RPMI8226 (cell line): ENCODE data around the gene ARMC7.
"Not testable (repeated sequence)": the region's sequence is repeated elsewhere in the genome, so short reads cannot be mapped to it uniquely, and the experiment has no call there.

Source experiments
- DNase-seq: peaks from one replicate; pipeline ENCODE4 v3.0.0-alpha.2; 2015

ARMC7 gene

DNA sequence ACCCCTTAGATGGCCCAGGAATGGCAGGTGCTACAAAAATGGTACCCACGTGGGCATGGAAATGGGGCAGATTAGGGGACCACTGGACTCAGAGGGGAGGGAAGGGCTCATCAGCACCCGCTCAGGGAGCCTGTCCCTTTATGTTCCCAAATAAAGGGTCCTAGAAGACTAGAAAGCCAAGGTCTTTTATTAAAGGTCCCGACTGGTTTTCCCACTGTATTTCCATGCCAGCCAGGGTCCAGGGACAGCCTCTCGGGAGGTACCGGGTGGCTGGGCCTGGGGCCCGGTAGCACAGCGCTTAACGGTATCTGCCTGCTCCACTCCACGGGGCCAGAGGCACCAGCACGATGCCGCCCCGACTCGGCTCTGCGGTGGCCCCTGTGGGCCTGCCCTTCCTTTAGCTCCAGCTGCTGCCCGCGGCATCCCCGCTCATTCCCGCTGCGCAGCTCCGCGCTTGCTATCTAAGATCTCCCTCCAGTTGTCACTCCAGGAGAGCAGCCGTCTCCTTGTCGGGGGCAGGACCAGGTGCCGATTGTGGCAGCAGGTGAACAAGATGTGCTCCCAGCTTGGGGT lies 20.4 kb downstream of the ARMC7 start:
- DNase-seq: no peak

DNA sequence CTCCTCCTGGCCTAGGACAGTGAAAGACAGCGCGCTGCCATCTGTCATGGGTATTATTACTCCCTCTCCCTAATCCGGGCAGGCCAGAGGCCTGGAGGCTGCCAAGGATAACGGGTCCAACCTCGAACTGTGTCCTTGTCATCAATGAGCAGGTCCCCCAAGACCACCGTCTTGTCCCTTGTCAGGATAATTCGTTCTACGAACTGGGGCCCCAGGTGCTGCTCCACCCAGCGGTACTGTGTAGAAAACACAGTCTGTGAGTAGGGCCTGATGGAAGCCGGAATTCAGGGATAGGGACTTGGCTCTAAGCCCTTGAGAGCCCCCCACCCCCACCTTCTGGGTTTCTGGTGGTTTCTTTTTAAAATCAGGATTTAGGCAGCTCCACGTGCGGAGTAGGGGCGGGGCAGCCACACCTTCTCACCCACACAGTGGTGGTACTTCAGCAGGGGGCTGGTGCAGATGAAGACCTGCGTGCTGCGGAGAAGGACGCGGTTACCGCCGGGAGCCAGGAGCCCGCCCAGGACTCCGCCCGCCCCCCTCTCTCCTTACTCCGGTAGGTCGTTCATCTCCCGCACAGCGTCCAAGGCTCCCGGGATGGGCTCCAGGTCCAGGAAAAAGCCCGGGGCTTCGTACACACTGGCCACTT lies 21.0 kb downstream of the ARMC7 start:
- peak; percentile 46 for DNase-seq

DNA sequence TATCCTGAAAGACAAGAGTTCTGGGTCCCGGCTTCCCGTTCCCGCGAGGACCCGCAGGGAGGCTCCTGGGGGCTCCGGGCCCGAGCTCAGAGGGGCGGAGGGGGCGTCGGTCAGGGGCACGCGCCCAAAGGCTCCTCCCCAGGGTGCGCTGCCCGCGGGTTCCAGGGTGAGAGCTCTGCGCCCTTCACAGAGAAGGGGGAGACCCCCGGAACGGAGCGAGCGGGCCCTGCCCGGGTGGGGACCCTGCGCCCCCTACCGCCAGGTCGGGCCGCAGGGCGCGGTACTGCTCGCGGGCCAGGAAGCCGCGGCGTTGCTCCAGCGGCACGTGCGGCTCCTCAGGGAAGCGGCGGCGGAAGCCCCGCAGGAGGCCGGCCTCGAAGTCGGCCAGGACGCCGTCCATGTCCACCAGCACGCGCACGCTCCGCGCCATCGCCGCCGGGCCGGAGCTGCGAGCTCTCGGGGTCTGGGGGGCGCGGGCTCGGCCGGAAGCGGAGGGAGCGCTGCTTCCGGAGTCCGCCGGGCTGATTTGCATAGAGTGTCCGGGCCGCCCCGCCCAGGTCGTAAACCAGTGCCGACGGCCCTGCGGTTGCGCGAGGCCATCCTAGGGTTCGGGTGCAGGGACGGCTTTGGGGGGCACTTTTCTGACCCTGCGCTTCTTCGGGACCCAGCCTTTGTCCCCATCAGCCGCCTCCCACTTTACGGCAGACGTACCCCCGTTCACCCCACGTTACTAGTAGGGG lies 21.7 kb downstream of the ARMC7 start, which contains the start of gene NT5C:
TSS of gene NT5C (minus strand) at position 465 of the 740 bp plus-strand sequence. CDS start at position 430, 35 bp downstream.
- DNase-seq: peak; percentile 89

DNA sequence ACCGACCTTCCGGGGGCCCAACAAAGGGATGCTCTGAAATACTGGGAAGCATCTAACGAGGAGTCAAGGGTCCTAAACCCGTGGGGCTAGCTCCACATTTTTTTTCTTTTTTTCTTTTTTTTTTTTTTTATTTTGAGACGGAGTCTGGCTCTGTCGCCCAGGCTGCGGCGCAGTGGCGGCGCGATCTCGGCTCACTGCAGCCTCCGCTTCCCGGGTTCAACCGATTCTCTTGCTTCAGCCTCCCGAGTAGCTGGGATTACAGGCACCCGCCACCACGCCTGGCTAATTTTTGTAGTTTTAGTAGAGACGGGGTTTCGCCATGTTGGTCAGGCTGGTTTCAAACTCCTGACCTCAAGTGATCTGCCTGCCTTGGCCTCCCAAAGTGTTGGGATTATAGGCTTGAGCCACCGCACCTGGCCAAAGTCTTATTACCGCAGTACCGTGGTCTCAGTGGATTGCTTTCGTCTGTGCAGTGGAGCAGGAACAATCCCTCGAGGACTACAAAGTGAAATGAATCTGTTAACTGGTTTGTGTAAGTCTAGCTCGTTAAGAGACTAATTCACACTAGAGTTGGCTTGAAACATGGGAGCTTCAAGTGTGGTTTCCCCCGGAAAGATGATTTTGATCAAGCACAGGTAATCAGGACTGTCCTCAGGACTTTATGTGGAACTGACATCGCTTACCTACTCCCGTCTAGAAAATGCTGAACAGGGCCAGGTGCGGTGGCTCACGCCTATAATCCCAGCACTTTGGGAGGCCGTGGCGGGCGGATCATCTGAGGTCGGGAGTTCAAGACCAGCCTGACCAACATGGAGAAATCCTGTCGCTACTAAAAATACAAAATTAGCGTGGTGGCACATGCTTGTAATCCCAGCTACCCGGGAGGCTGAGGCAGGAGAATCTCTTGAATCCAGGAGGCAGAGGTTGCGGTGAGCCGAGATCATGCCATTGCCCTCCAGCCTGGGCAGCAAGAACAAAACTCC lies 22.5 kb downstream of the ARMC7 start:
- DNase-seq: not testable (repeated sequence)

GRCh38 chr17:75133001-75133400 lies 23.2 kb downstream of the ARMC7 start:
- DNase-seq: no peak

- DNase-seq: not testable (repeated sequence)
Observed at GRCh38 chr17:75133607-75134347, 24.0 kb downstream of the ARMC7 start.

DNA sequence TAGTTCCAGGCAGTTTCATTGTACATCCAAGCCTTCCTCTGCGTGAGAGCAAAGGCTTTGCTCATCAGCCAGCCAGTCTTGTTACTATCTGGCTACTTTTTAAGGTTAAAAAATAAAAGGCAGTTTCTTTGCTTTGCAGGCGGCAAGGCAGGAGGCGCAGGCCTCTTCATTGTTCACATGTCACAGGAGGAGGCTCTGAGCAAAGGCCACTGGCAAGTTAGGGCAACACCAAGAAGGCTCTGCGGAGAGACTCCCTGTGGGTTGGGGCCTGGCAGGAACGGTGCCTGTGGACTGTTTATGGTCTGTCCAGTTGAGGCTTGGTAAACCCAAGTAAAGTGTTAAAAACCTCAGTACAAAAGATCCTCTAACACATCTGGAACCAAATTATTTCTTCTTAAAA lies 25.7 kb downstream of the ARMC7 start:
- no peak for DNase-seq

GRCh38 chr17:75135946-75136345 lies 26.2 kb downstream of the ARMC7 start:
- no peak for DNase-seq

DNA sequence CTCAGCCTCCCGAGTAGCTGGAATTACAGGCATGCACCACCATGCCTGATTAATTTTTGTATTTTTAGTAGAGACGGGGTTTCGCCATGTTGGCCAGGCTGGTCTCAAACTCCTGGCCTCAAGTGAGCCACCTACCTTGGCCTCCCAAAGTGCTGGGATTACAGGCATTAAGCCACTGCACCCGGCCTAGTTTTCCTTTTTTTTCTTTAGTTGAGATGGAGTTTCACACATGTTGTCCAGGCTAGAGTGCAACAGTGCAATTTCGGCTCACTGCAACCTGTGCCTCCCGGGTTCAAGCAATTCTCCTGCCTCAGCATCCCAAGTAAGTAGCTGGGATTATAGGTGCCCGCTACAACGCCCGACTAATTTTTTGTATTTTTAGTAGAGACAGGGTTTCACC lies 28.0 kb downstream of the ARMC7 start:
- DNase-seq: not testable (repeated sequence)

DNA sequence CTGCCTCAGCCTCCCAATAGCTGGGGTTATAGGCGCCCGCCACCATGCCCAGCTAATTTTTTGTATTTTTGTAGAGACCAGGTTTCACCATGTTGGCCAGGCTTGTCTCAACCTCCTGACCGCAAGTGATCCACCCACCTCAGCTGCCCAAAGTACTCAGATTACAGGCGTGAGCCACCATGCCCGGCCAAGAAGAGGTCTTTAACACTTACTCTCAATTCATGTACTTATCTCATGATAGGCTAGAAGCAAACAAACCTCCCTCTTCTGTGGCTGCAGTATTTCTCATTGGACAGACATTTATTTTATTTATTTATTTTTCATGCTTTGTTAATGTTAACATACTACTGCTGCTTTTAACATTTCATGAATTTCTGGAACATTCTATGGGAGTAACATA lies 28.8 kb downstream of the ARMC7 start:
- DNase-seq: no peak

DNA sequence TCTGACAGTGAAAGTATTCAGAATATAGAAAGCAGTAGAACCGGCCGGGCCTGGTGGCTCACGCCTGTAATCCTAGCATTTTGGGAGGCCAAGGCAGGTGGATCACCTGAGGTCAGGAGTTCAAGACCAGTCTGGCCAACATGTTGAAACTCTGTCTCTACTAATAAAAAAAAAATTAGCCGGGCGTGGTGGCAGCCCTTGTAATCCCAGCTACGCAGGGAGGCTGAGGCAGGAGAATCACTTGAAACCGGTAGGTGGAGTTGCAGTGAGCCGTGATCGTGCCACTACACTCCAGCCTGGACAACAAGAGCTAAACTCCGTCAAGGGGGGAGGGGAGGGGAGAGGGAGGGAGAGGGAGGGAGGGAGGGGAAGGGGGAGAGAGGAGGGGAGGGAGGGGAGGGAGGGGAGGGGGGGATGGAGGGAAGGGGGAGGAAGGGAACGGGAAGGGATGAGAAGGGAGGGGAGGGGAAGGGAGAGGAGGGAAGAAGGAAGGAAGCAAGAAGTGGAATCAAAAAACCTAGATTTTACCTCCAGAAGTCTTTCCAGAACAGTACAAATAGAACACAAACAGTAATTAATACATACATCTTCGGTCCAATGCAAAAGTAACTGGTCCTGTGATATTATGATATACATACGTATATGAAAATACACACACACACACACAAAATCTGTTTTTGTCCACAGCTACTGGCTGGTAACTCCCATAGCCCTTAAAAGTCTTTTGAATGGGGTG lies 32.6 kb downstream of the ARMC7 start:
- no peak for DNase-seq

DNA sequence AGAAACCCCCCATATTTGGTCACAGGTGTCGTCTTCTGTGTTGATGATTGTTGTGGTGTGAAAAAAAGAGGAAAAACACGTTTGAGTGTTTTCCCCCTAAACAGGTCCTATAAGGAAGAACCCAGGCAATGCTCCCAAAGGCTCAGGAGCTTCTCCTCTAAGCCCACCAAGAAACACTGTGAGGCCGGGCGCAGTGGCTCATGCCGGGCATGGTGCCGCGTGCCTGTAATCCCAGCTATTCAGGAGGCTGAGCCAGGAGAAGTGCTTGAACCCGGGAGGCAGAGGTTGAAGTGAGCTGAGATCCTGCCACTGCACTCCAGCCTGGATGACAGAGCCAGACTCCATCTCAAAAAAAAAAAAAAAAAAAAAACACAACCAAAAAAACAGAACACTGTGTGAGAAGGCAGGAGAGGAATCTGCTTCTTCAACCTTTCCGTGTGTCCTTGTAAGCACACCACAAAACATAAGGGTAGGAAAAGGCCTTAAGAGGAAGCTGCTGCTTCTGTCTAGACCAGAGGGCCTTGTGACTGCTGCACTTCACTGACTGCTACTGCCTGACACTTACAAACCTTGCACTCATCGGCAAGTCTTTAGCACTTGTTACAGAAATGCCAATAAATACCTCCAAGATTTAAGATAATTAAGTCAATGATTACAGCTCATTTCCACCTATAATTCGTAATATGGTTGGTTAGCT lies 35.2 kb downstream of the ARMC7 start:
- no peak for DNase-seq

- no peak for DNase-seq
Observed at GRCh38 chr17:75146592-75146991, 36.8 kb downstream of the ARMC7 start.

DNA sequence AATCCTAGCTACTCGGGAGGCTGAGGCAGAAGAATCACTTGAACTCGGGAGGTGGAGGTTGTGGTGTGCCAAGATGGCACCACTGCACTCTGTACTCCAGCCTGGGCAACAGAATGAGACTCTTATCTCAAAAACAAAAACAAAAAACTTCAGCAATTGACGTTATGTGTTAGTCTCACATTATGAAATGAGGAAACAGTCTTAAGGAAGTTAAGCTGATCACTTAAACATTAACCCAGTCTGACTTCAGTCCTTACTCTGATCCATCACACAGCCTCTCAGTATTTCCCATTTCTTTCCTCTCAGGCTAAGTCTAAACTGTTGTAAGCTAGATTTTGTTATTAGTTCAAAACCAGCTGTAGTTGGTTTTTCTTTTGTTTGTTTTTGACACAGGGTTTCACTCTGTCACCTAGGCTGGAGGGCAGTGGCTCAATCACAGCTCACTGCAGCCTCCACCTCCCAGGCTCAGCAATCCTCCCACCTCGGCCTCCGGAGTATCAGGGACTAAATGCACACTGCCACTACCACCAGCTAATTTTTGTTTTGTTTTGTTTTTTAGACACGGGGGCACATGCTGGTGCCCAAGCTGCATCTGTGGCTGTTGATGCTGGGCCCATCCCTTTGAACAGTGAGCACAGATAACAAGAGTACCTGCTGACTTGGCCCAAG lies 38.2 kb downstream of the ARMC7 start:
- DNase-seq: no peak

DNA sequence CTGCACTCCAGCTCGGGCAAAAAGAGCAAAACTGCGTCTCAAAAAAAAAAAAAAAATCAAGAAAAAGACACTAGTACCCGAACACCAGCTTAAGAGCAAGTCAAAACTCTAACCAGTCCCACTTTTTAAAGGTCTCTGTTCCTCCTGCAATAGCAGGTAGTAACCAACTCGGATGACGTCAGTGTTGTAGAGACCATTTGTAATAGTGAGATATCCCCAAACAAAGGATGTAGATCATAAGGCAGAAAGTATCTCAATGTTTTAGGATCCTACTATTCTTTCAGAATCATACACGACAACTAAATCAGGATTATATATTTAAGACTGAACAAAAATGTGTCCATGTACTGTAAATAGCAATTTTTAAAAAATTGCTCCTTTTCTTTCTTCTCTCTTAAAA lies 42.2 kb downstream of the ARMC7 start:
- no peak for DNase-seq

DNA sequence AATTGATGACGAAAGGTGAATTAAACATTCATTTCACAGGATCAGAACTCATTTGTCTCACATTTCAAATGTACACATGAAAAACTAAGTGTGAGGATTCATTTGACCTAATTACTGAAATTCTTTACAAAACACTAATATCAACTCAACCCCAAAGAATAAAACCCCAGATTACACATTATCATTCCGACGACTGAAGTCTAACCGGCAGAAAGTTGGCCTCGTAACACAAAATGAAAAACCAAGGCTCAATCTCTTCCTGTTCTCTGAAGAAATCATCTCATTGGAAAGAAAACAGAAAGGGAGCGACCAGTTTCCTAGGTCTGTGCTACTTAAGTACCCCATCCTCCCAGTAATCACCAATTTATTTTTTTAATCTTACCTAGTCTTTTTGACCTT lies 42.8 kb downstream of the ARMC7 start:
- no peak for DNase-seq

GRCh38 chr17:75152922-75153779 lies 43.4 kb downstream of the ARMC7 start:
- DNase-seq: peak; percentile 70

- DNase-seq: peak; percentile 49
Observed at GRCh38 chr17:75153780-75154194, 44.0 kb downstream of the ARMC7 start.
